Measurements from ENCODE around the gene JARID2.

- TF ChIP-seq CTCF (IDR thresholded peaks at IDR 0.05; ENCODE audit: insufficient read depth, low read depth, low read length): no peak
- TF ChIP-seq EZH2 (IDR thresholded peaks at IDR 0.05; ENCODE audit: insufficient read depth, low read length): no peak
Observed at GRCh38 chr6:15340105-15340601, 94.3 kb downstream of the JARID2 start.
